ENCODE data around the gene NEDD4. TPM values are rescaled to one million over a fixed set of nuclear protein-coding genes. Genes with fewer than 3 reads are reported as not detected.

NEDD4 gene
- total and polyA plus RNA-seq, 7 donors = 3.2 to 28.6 (median 19.4) TPM

DNA sequence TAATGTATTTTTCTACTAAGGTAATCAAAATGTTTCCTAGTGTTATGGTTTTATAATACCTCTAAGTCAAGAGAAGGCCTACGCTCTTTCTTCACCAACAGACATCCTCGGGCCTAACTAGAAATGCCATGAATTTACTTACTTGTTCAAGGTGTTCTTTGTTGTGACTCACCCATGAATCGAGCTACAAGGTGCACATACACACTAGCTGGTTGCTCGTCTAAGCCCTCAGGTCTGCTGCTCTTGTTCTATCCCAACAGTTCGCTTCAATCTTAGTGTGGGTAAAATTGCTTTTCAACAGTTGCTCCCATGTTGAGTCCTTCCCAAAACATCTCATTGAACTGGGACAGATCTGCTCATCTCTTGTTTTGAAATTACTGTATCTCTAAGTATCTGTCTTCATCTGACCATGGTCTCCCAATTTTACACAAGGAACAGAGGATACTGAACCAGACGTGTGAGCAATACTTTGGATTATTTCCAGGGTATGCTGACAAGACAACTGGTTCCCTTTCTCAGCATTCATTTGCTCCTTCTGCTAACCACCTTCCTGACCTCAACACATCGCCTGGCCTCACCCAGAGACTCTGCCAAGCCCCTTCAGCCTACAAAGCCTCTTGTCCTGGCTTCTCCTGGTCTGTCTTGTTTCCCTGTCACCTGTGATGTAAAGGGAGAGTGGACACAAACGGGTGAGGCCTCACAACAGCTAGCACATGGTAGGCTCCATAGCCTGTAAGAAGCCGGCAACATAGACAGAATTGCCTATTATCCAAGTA is 84.2 kb downstream of the NEDD4 start:
- intact Hi-C loops (cut with DNase I) = no loop called here
- Histone ChIP-seq H3K36me3 (no peaks in the 10 kb centered on the region), H3K27ac (no peak overlapping the region), H3K4me3 (no peak overlapping the region), H3K4me1 (peaks cover 0 to 9% (median 2%) of the 10 kb centered on the region in 4 donors), H3K9me3 (no peaks in the 10 kb centered on the region), H3K27me3 (no peaks in the 10 kb centered on the region)
- DNase-seq = no peak
- 89 to 91% methylated on average over 9 of the region's 9 CpGs for WGBS, 2 donors
- TF ChIP-seq POLR2A (IDR thresholded peaks at IDR 0.05) (no peak), EP300 (IDR thresholded peaks at IDR 0.05) (no peak), CTCF (IDR thresholded peaks at IDR 0.05) (no peak), POLR2AphosphoS5 (IDR thresholded peaks at IDR 0.05) (no peak)

- peaks cover 0 to 9% (median 2%) of the 10 kb centered on the region in 4 donors for H3K4me1 ChIP-seq
- H3K4me3 ChIP-seq = no peak overlapping the region
- no peaks in the 10 kb centered on the region for H3K27me3 ChIP-seq
- H3K36me3 ChIP-seq = no peaks in the 10 kb centered on the region
- DNase-seq = no peak
- peak overlapping the region in 1 of 4 donors; percentile 50 for H3K27ac ChIP-seq
- TF ChIP-seq EP300 (IDR thresholded peaks at IDR 0.05) (no peak), POLR2A (IDR thresholded peaks at IDR 0.05) (no peak), POLR2AphosphoS5 (IDR thresholded peaks at IDR 0.05) (no peak), CTCF (IDR thresholded peaks at IDR 0.05) (no peak)
- intact Hi-C loops (cut with DNase I) = no loop called here
- no peaks in the 10 kb centered on the region for H3K9me3 ChIP-seq
- WGBS, 2 donors = 90 to 92% methylated on average over 4 of the region's 4 CpGs
These were observed 85.6 kb downstream of the NEDD4 start for GRCh38 chr15:55907797-55908196.

DNA sequence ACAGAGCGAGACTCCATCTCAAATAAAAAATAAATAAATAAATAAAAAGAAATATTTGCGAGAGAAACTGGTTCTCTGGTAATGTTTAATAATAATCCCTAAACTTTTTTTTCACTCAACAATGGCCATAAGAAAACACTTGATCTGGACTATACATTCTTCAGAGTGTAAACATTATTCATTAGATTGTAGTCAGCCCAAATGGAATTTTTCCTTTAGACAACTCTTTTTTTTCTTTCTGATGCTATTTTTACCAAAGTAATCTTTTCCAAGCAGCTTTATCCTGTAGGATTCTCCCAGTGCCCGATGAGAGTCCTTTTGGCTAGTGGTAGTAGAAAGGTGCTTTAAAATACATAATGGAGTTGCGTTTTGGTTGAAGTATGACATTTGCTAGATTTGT is 90.4 kb downstream of the NEDD4 start:
- DNase-seq = no peak
- no peak overlapping the region for H3K4me3 ChIP-seq
- H3K27me3 ChIP-seq = no peaks in the 10 kb centered on the region
- no peak overlapping the region for H3K27ac ChIP-seq
- no peaks in the 10 kb centered on the region for H3K36me3 ChIP-seq
- 89 to 92% methylated on average over 4 of the region's 4 CpGs for WGBS, 2 donors
- peaks cover 0 to 9% (median 3%) of the 10 kb centered on the region in 4 donors for H3K4me1 ChIP-seq
- intact Hi-C loops (cut with DNase I) = no loop called here
- H3K9me3 ChIP-seq = no peaks in the 10 kb centered on the region
- TF ChIP-seq CTCF (IDR thresholded peaks at IDR 0.05) (no peak), EP300 (IDR thresholded peaks at IDR 0.05) (no peak), POLR2A (IDR thresholded peaks at IDR 0.05) (no peak), POLR2AphosphoS5 (IDR thresholded peaks at IDR 0.05) (no peak)

DNA sequence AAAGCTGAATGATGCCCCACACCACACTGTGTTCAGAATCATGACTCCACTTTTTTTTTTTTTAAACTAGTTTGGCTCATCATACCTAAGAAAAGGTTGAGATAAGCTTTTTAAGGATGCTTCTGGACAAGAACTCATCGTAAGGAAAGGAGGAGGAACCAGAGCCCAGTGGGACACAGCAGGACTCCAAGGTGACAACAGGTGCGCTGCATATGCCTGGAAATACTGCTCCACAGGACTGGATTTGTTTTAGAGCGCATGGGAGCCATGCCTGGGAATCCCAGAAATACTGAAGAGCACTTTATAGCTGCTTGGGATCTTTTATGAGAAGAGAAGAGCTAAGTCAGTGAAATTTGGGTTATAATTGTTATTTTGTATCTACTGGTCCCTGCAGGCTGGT is 93.4 kb downstream of the NEDD4 start:
- DNase-seq = no peak
- TF ChIP-seq EP300 (IDR thresholded peaks at IDR 0.05) = no peak
- TF ChIP-seq POLR2AphosphoS5 (IDR thresholded peaks at IDR 0.05) = no peak
- no peak for TF ChIP-seq POLR2A (IDR thresholded peaks at IDR 0.05)
- no peak for TF ChIP-seq CTCF (IDR thresholded peaks at IDR 0.05)
- Histone ChIP-seq H3K27me3 (no peaks in the 10 kb centered on the region), H3K4me1 (peaks cover 0 to 9% (median 2%) of the 10 kb centered on the region in 4 donors), H3K27ac (no peak overlapping the region), H3K9me3 (no peaks in the 10 kb centered on the region), H3K36me3 (no peaks in the 10 kb centered on the region), H3K4me3 (no peak overlapping the region)
- intact Hi-C loops (cut with DNase I) = no loop called here
- WGBS, 2 donors = 90 to 93% methylated on average over 3 of the region's 3 CpGs
